GM12801 (cell line): ENCODE measurements around the gene ZNF28.
"Not testable (repeated sequence)": the region's sequence is repeated elsewhere in the genome, so short reads cannot be mapped to it uniquely, and the experiment has no call there.

Source experiments
- CTCF ChIP-seq: IDR thresholded peaks from one replicate; pipeline ENCODE4 v1.5.1; 2011; ENCODE audit warnings: control low read depth; ENCODE audit not compliant: insufficient read length; ENCODE audit errors: extremely low read depth

Gene ZNF28

GRCh38 chr19:52786464-52787354 lies 34.7 kb downstream of the ZNF28 start, which contains the start of gene ZNF600:
Gene ZNF600 (minus strand): TSS chr19:52786791. CDS start chr19:52778888, 7,903 bp downstream.
- TF ChIP-seq CTCF: not testable (repeated sequence)

GRCh38 chr19:52786078-52786463 lies 35.4 kb downstream of the ZNF28 start:
- TF ChIP-seq CTCF: no peak

GRCh38 chr19:52785506-52785905 lies 35.9 kb downstream of the ZNF28 start:
- no peak for TF ChIP-seq CTCF

GRCh38 chr19:52778811-52779210 lies 42.6 kb downstream of the ZNF28 start:
- TF ChIP-seq CTCF: no peak

- TF ChIP-seq CTCF: no peak
These were observed 71.7 kb downstream of the ZNF28 start for GRCh38 chr19:52749780-52750179.

GRCh38 chr19:52748336-52748950 lies 73.0 kb downstream of the ZNF28 start:
- no peak for TF ChIP-seq CTCF
